RKO (cell line): ENCODE data around the gene DCLK1.
"Not testable (repeated sequence)": the region's sequence is repeated elsewhere in the genome, so short reads cannot be mapped to it uniquely, and the experiment has no call there.

Source experiments
- DNase-seq: peaks from one replicate; pipeline ENCODE4 v3.0.0-alpha.2; 2016; ENCODE audit warnings: low spot score

Gene DCLK1

GRCh38 chr13:36130552-36131221 lies 495 bp downstream of the DCLK1 start:
- DNase-seq, result no peak

GRCh38 chr13:36130193-36130551 lies 1.0 kb downstream of the DCLK1 start:
- DNase-seq, result no peak

- no peak for DNase-seq
Observed at GRCh38 chr13:36129539-36129938, 1.6 kb downstream of the DCLK1 start.

GRCh38 chr13:36126491-36126890 lies 4.7 kb downstream of the DCLK1 start:
- DNase-seq, result no peak

GRCh38 chr13:36125841-36126240 lies 5.3 kb downstream of the DCLK1 start:
- DNase-seq, result no peak

- no peak for DNase-seq
Observed at GRCh38 chr13:36124236-36124822, 6.9 kb downstream of the DCLK1 start.

GRCh38 chr13:36115306-36115705 lies 15.9 kb downstream of the DCLK1 start:
- DNase-seq, result no peak

GRCh38 chr13:36114233-36114632 lies 16.9 kb downstream of the DCLK1 start:
- DNase-seq, result no peak

GRCh38 chr13:36108954-36109353 lies 22.2 kb downstream of the DCLK1 start:
- DNase-seq, result no peak

- DNase-seq, result no peak
Observed at GRCh38 chr13:36108342-36108741, 22.8 kb downstream of the DCLK1 start.

- DNase-seq, result no peak
Observed at GRCh38 chr13:36107521-36107920, 23.7 kb downstream of the DCLK1 start.

GRCh38 chr13:36105726-36106125 lies 25.5 kb downstream of the DCLK1 start:
- no peak for DNase-seq

- no peak for DNase-seq
Observed at GRCh38 chr13:36102721-36103120, 28.5 kb downstream of the DCLK1 start.

GRCh38 chr13:36101907-36102306 lies 29.3 kb downstream of the DCLK1 start:
- not testable (repeated sequence) for DNase-seq

GRCh38 chr13:36101157-36101556 lies 30.0 kb downstream of the DCLK1 start:
- DNase-seq, result no peak

- DNase-seq, result no peak
Observed at GRCh38 chr13:36098080-36098479, 33.1 kb downstream of the DCLK1 start.

GRCh38 chr13:36096461-36097416 lies 34.4 kb downstream of the DCLK1 start:
- no peak for DNase-seq

- DNase-seq, result no peak
Observed at GRCh38 chr13:36094478-36094877, 36.7 kb downstream of the DCLK1 start.

- no peak for DNase-seq
Observed at GRCh38 chr13:36090592-36090991, 40.6 kb downstream of the DCLK1 start.

GRCh38 chr13:36089130-36089647 lies 42.0 kb downstream of the DCLK1 start:
- no peak for DNase-seq

- no peak for DNase-seq
Observed at GRCh38 chr13:36088463-36088862, 42.7 kb downstream of the DCLK1 start.

- no peak for DNase-seq
Observed at GRCh38 chr13:36088001-36088400, 43.2 kb downstream of the DCLK1 start.

- no peak for DNase-seq
Observed at GRCh38 chr13:36086117-36086516, 45.1 kb downstream of the DCLK1 start.
